Sigmoid colon (tissue), 7 donors: Measurements from ENCODE around the gene TANK. TPM values are rescaled to one million over a fixed set of nuclear protein-coding genes. Genes with fewer than 3 reads are reported as not detected.

Experiments
- DNase-seq: peaks from one replicate; pipeline ENCODE4 v3.0.0-alpha.2; 2019
- H3K27ac ChIP-seq, 4 donors: fragments of 200-600 bp; sonication (generic); one replicate each; pipeline ENCODE4 v1.5.1; 2016 to 2019; ENCODE audit warnings: mild to moderate bottlenecking in 1 of 4
- H3K27me3 ChIP-seq, 3 donors: fragments of 200-600 bp; sonication (generic); one replicate each; pipeline ENCODE4 v1.5.1; 2019; ENCODE audit warnings: mild to moderate bottlenecking in 1 of 3
- H3K36me3 ChIP-seq, 4 donors: fragments of 200-600 bp; sonication (generic); one replicate each; pipeline ENCODE4 v1.5.1; 2016 to 2019
- H3K4me1 ChIP-seq, 4 donors: fragments of 200-600 bp; sonication (generic); one replicate each; pipeline ENCODE4 v1.5.1; 2017 to 2019
- H3K4me3 ChIP-seq, 4 donors: fragments of 200-600 bp; sonication (generic); one replicate each; pipeline ENCODE4 v1.5.1; 2017 to 2019; ENCODE audit warnings: mild to moderate bottlenecking in 2 of 4, moderate library complexity in 1 of 4
- H3K9me3 ChIP-seq, 4 donors: fragments of 200-600 bp in 3 of 4; sonication (generic) in 3 of 4; one replicate each; pipeline versions ENCODE4 v1.5.1 to v1.6.1; 2013 to 2019
- CTCF ChIP-seq, 4 experiments: fragments of 450-650 bp in 3 of 4; fragments of 200-600 bp in 1 of 4; IDR thresholded peaks; one replicate each; pipeline ENCODE4 v1.5.1; 2016 to 2019; ENCODE audit warnings: antibody characterized with exemption in 4 of 4, mild to moderate bottlenecking in 3 of 4, moderate library complexity in 2 of 4
- EP300 ChIP-seq, 4 donors: sonication (generic); formaldehyde crosslinking; IDR thresholded peaks; one replicate each; pipeline ENCODE4 v1.6.1; 2017; ENCODE audit warnings: antibody characterized with exemption in 4 of 4
- POLR2A ChIP-seq, 2 donors: fragments of 450-650 bp; IDR thresholded peaks; one replicate each; pipeline ENCODE4 v1.6.1; 2016; ENCODE audit warnings: antibody characterized with exemption in 2 of 2, mild to moderate bottlenecking in 2 of 2, moderate library complexity in 2 of 2
- POLR2AphosphoS5 ChIP-seq, 4 donors: sonication (generic); formaldehyde crosslinking; IDR thresholded peaks; one replicate each; pipeline ENCODE4 v1.6.1; 2017; ENCODE audit warnings: antibody characterized with exemption in 4 of 4
- WGBS, 2 donors: extraction: QIAGEN DNeasy Blood & Tissue Kit; methylation state at CpG; one replicate each; pipeline ENCODE4 v1.1.7; 2013; 5-methylcytosine and 5-hydroxymethylcytosine counted together
- intact Hi-C: fragments of 100-400 bp; cut with DNase I; formaldehyde crosslinking; loops from one replicate; pipeline ENCODE4 v1.15.1; 2023
- polyA plus RNA-seq, 3 donors: library from polyadenylated mRNA; stranded (reverse); fragments of 200-250 nt; gene quantifications; one replicate each; pipeline ENCODE4 v1.2.3, GENCODE V29; 2013
- total RNA-seq, 4 donors: library from RNA; depleted of rRNA; stranded (reverse); fragments of >200 nt; gene quantifications; one replicate each; pipeline ENCODE4 v1.1.0, GENCODE V29; 2016
- donor health status: healthy with polysubstance abuse.
- donor health status: Bipolar disorder and iron deficiency.
- donor health status: healthy.

The TANK gene
- total and polyA plus RNA-seq, 7 donors = 35.2 to 82.8 (median 52.9) TPM

GRCh38 chr2:161115205-161115604 is 45.0 kb upstream of the TANK start:
- no peaks in the 10 kb centered on the region for H3K9me3 ChIP-seq
- H3K4me1 ChIP-seq = no peaks in the 10 kb centered on the region
- H3K36me3 ChIP-seq = no peaks in the 10 kb centered on the region
- intact Hi-C loops = no loop called here
- no peak for DNase-seq
- TF ChIP-seq POLR2A (IDR thresholded peaks at IDR 0.05) (no peak), EP300 (IDR thresholded peaks at IDR 0.05) (no peak), CTCF (IDR thresholded peaks at IDR 0.05) (no peak), POLR2AphosphoS5 (IDR thresholded peaks at IDR 0.05) (no peak)
- no peaks in the 10 kb centered on the region for H3K27me3 ChIP-seq
- no peak overlapping the region for H3K4me3 ChIP-seq
- 86 to 91% methylated on average over 2 of the region's 2 CpGs for WGBS, 2 donors
- no peak overlapping the region for H3K27ac ChIP-seq

- no peaks in the 10 kb centered on the region for H3K27me3 ChIP-seq
- no peak overlapping the region for H3K4me3 ChIP-seq
- no peaks in the 10 kb centered on the region for H3K36me3 ChIP-seq
- H3K9me3 ChIP-seq = no peaks in the 10 kb centered on the region
- H3K27ac ChIP-seq = no peak overlapping the region
- 76 to 85% methylated on average over 3 of the region's 3 CpGs for WGBS, 2 donors
- TF ChIP-seq POLR2A (IDR thresholded peaks at IDR 0.05) (no peak), POLR2AphosphoS5 (IDR thresholded peaks at IDR 0.05) (no peak), EP300 (IDR thresholded peaks at IDR 0.05) (no peak), CTCF (IDR thresholded peaks at IDR 0.05) (no peak)
- H3K4me1 ChIP-seq = no peaks in the 10 kb centered on the region
- no peak for DNase-seq
- intact Hi-C loops = no loop called here
Measured at GRCh38 chr2:161115605-161116380, 44.4 kb upstream of the TANK start.

- H3K36me3 ChIP-seq = no peaks in the 10 kb centered on the region
- no peaks in the 10 kb centered on the region for H3K9me3 ChIP-seq
- TF ChIP-seq EP300 (IDR thresholded peaks at IDR 0.05) (no peak), POLR2A (IDR thresholded peaks at IDR 0.05) (no peak), CTCF (IDR thresholded peaks at IDR 0.05) (no peak), POLR2AphosphoS5 (IDR thresholded peaks at IDR 0.05) (no peak)
- 77 to 84% methylated on average over 5 of the region's 5 CpGs for WGBS, 2 donors
- no peak overlapping the region for H3K4me3 ChIP-seq
- DNase-seq = no peak
- H3K27me3 ChIP-seq = no peaks in the 10 kb centered on the region
- H3K4me1 ChIP-seq = no peaks in the 10 kb centered on the region
- intact Hi-C loops = no loop called here
- no peak overlapping the region for H3K27ac ChIP-seq
Measured at GRCh38 chr2:161116509-161116908, 43.7 kb upstream of the TANK start.

GRCh38 chr2:161117506-161117905 is 42.7 kb upstream of the TANK start:
- WGBS, 2 donors = 94 to 97% methylated on average over 2 of the region's 2 CpGs
- H3K4me3 ChIP-seq = no peak overlapping the region
- no peak overlapping the region for H3K27ac ChIP-seq
- no peak for DNase-seq
- H3K9me3 ChIP-seq = no peaks in the 10 kb centered on the region
- no peaks in the 10 kb centered on the region for H3K36me3 ChIP-seq
- no peak for TF ChIP-seq EP300 (IDR thresholded peaks at IDR 0.05)
- no peak for TF ChIP-seq POLR2A (IDR thresholded peaks at IDR 0.05)
- no peak for TF ChIP-seq CTCF (IDR thresholded peaks at IDR 0.05)
- no peak for TF ChIP-seq POLR2AphosphoS5 (IDR thresholded peaks at IDR 0.05)
- intact Hi-C loops = no loop called here
- H3K27me3 ChIP-seq = no peaks in the 10 kb centered on the region
- H3K4me1 ChIP-seq = peaks cover 0 to 4% (median under 1%) of the 10 kb centered on the region in 4 donors

GRCh38 chr2:161118722-161119121 is 41.5 kb upstream of the TANK start:
- H3K9me3 ChIP-seq = no peaks in the 10 kb centered on the region
- intact Hi-C loops = no loop called here
- no peaks in the 10 kb centered on the region for H3K36me3 ChIP-seq
- H3K4me3 ChIP-seq = no peak overlapping the region
- no peak overlapping the region for H3K27ac ChIP-seq
- H3K4me1 ChIP-seq = peaks cover 0 to 16% (median 9%) of the 10 kb centered on the region in 4 donors
- no peak for DNase-seq
- H3K27me3 ChIP-seq = no peaks in the 10 kb centered on the region
- TF ChIP-seq CTCF (IDR thresholded peaks at IDR 0.05) = no peak
- TF ChIP-seq EP300 (IDR thresholded peaks at IDR 0.05) = no peak
- no peak for TF ChIP-seq POLR2AphosphoS5 (IDR thresholded peaks at IDR 0.05)
- TF ChIP-seq POLR2A (IDR thresholded peaks at IDR 0.05) = no peak
